SK-N-SH treated with all-trans-retinoic acid at 6 μM for 48 hours (cell line): Measurements from ENCODE around the gene CRELD1.

Experiments used
- CREB5 ChIP-seq: fragments of 250-450 bp; sonication (Bioruptor Pico); IDR thresholded peaks from 2 replicates; pipeline ENCODE4 v1.5.1; 2020; ENCODE audit warnings: low read depth, mild to moderate bottlenecking, moderate library complexity
- CSDC2 ChIP-seq: fragments of 250-450 bp; sonication (Bioruptor Pico); IDR thresholded peaks from 2 replicates; pipeline ENCODE4 v1.5.0; 2020; ENCODE audit warnings: mild to moderate bottlenecking, moderate library complexity
- ISL1 ChIP-seq: fragments of 250-450 bp; sonication (Bioruptor Pico); IDR thresholded peaks from 2 replicates; pipeline ENCODE4 v2.1.2; 2022; ENCODE audit warnings: mild to moderate bottlenecking, moderate library complexity
- POU6F1 ChIP-seq: fragments of 250-450 bp; sonication (Bioruptor Pico); IDR thresholded peaks from 2 replicates; pipeline ENCODE4 v1.8.0; 2021; ENCODE audit warnings: low read depth, mild to moderate bottlenecking, moderate library complexity, borderline replicate concordance
- PPARA ChIP-seq: fragments of 250-450 bp; sonication (Bioruptor Pico); IDR thresholded peaks from 2 replicates; pipeline ENCODE4 v1.5.0; 2020; ENCODE audit warnings: mild to moderate bottlenecking, borderline replicate concordance
- SNAI2 ChIP-seq: fragments of 250-450 bp; sonication (Bioruptor Pico); IDR thresholded peaks from 2 replicates; pipeline ENCODE4 v1.5.0; 2020; ENCODE audit warnings: mild to moderate bottlenecking, moderate library complexity
- ZC3H10 ChIP-seq: fragments of 250-450 bp; sonication (Bioruptor Pico); IDR thresholded peaks from 2 replicates; pipeline ENCODE4 v1.5.1; 2021; ENCODE audit warnings: mild to moderate bottlenecking, moderate library complexity
- ZFP30 ChIP-seq: fragments of 450-650 bp; formaldehyde crosslinking; IDR thresholded peaks from 2 replicates; pipeline ENCODE4 v1.5.0; 2022; ENCODE audit warnings: mild to moderate bottlenecking, moderate library complexity
- ZNF70 ChIP-seq: fragments of 450-650 bp; formaldehyde crosslinking; IDR thresholded peaks from 2 replicates; pipeline ENCODE4 v1.5.0; 2020; ENCODE audit warnings: mild to moderate bottlenecking, moderate library complexity

DNA sequence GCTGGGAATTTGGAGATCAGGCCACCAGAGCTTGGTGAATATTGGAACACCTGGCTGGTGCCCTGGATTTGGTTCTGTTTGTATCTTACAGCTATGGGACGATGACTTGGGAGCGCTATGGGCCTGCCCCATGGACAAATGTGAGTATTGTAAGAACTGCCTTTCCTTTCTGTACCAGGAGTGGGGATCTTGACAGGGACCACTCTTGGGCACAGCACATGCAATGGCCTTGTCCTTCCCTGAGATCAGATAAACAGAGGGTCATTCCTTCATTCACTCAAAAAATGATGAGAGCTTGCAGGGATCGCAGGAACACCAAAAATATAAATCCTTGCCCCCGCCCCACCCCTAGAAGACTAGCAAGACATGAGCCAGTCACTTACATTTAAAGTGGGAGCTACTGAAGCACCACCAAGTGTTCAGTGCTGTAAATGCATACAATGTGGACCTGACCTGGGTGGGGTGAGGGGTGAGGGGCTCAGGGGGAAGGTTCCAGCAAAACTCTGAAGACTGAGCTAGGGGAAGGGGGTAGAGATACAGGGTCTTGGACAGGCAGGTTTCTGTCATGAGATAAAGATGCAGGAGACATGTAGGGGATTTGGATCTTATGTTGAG lies 2.7 kb upstream of the CRELD1 start:
- TF ChIP-seq CSDC2: no peak
- no peak for TF ChIP-seq CREB5 (CRISPR knock-in tag)
- no peak for TF ChIP-seq ISL1
- no peak for TF ChIP-seq ZC3H10
- no peak for TF ChIP-seq POU6F1 (CRISPR knock-in tag)
- no peak for TF ChIP-seq ZNF70 (CRISPR knock-in tag)
- TF ChIP-seq SNAI2: no peak
- TF ChIP-seq ZFP30 (CRISPR knock-in tag): no peak
- no peak for TF ChIP-seq PPARA
